HepG2 (cell line): ENCODE results near the gene EWSR1.

Experiments
- SMAD9 ChIP-seq: sonication (generic); formaldehyde crosslinking; IDR thresholded peaks from 2 replicates; pipeline ENCODE4 v1.5.1; 2020; ENCODE audit warnings: mild to moderate bottlenecking, missing genetic modification reagents
- ZFP37 ChIP-seq: sonication (generic); formaldehyde crosslinking; IDR thresholded peaks from 2 replicates; pipeline ENCODE4 v1.4.0; 2020; ENCODE audit warnings: missing genetic modification reagents, borderline replicate concordance
- ZNF350 ChIP-seq: sonication (generic); formaldehyde crosslinking; IDR thresholded peaks from 2 replicates; pipeline ENCODE4 v1.4.0; 2020; ENCODE audit warnings: mild to moderate bottlenecking, low read depth, missing genetic modification reagents, borderline replicate concordance

DNA sequence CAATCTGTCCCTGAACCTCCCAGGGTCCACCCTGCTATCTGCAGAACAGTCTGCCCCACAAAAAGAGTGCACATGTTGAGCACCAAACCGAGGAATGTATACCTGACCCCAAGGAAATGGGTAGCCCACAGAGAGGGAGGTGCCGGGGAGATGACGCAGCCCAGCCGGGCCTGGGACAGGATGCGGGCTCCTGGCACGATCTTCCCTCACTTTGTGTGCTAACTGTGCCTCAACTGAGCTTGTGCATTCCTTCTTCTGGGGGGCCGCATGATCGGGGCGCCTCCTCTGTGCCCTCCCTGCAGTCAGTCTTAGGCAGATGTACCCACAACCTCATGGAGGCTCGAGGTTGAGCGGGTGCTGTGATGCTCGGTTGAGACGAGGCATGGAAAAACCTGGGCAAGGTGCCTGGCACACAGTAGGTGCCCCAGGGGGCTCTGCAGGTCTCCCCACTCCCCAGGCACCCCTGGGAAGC is 40.8 kb downstream of the EWSR1 start:
- TF ChIP-seq ZFP37 (no peak), ZNF350 (CRISPR knock-in tag) (no peak), SMAD9 (CRISPR knock-in tag) (no peak)
